ENCODE results near the gene FILIP1.

Gene FILIP1

DNA sequence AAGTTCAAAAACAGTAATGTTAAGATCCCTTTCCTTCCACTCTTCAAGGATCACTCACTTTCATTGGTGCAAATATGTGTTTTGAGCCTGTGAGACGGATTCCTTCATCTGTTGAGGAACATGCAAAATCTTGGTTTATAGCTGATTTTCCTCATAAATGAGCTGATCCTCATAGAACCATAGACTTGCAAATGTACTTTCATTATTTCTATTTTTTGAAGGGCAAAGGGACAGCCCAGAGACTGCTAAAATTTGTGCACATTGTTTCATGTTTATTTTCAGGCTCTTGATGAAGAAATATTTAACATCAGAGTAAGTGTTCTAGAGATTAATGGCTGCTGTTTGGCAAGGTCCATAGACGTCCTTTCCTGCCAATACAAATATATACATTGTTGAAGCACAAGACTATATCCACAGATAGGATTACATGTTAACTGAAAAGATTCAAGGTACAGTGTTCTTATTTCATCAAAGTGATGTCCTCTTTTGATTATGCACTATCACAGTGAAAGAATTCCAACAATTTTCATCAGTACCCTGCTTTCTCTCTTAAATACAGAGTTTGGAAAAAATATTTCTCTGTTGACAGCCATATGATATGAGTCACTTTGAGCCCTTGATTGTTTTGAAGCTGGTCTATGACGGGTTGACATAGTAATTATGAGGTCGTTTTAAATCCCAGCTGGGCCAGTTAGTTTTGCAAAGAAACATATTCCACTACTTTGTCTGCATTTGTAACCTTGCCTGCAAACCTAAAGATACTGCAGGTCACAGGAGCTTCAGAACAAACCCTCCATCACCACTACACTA lies 95.7 kb downstream of the FILIP1 start:
- DNase-seq (ENCODE audit: low spot score), result no peak
- CTCF ChIA-PET, result interaction anchor here (0.5 kb wide), 1 partner anchor 1307 kb away, joined by 3 read pairs; no protein-coding TSS in a partner anchor
- no peak for TF ChIP-seq CTCF (conservative IDR thresholded peaks at IDR 0.05; ENCODE audit: low read depth)
- no peak overlapping the region for H3K27ac ChIP-seq
- POLR2A ChIA-PET (ENCODE audit: low non-redundant PET), result no interaction called here

DNA sequence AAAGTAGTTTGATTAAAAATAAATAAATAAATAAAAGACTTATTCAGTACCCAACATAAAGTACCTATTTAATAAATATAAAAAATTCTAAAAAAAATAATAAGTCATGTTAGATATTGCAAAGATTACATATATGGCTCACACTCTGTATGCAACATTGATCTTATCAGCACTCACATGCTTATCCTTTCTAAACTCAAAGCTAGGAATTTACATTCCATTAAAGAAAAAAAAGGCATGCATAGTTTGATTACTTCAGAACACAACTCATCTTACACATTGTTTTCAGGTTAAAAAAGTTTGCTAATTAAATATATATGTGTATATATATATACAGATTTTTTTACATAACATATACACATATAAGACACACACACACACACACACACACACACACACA lies 96.4 kb downstream of the FILIP1 start:
- ChIA-PET CTCF (no interaction called here), POLR2A (ENCODE audit: low non-redundant PET) (no interaction called here)
- H3K27ac ChIP-seq, result no peak overlapping the region
- no peak for TF ChIP-seq CTCF (conservative IDR thresholded peaks at IDR 0.05; ENCODE audit: low read depth)
- no peak for DNase-seq (ENCODE audit: low spot score)

- H3K27ac ChIP-seq, result no peak overlapping the region
- TF ChIP-seq CTCF (conservative IDR thresholded peaks at IDR 0.05; ENCODE audit: low read depth), result no peak
- ChIA-PET POLR2A (ENCODE audit: low non-redundant PET) (no interaction called here), CTCF (interaction anchor here (0.6 kb wide), 1 partner anchor 42 kb away, joined by 4 read pairs; no protein-coding TSS in a partner anchor)
- DNase-seq (ENCODE audit: low spot score), result no peak
Observed at GRCh38 chr6:75396005-75396800, 97.4 kb downstream of the FILIP1 start.

- no peak for TF ChIP-seq CTCF (conservative IDR thresholded peaks at IDR 0.05; ENCODE audit: low read depth)
- DNase-seq (ENCODE audit: low spot score), result no peak
- no peak overlapping the region for H3K27ac ChIP-seq
- CTCF ChIA-PET, result no interaction called here
- POLR2A ChIA-PET (ENCODE audit: low non-redundant PET), result no interaction called here
Observed at GRCh38 chr6:75393806-75394205, 99.8 kb downstream of the FILIP1 start.

DNA sequence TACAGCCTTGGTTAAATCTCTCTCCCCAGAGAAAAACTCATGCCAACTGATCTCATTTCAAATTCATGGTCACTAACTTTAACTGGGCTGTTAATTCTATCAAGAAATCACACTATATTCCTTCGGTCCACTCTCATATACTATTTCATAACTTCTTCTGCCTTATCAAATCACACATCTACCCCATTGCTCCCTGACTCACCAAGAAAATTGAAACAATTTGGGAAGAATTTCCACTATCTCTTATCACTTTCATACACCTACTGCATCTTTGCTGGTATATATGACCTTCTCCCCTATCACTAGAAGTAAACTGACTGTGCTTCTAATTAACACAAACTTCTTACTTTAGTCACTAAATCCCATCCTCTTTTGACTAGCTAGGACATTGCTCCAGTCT lies 102.3 kb downstream of the FILIP1 start:
- POLR2A ChIA-PET (ENCODE audit: low non-redundant PET), result no interaction called here
- DNase-seq (ENCODE audit: low spot score), result no peak

More for the DNA sequence above, 102.3 kb downstream of the FILIP1 start:
- no peak overlapping the region for H3K27ac ChIP-seq
- CTCF ChIA-PET, result interaction anchor here (0.9 kb wide), 1 partner anchor 97 kb away, joined by 3 read pairs; no protein-coding TSS in a partner anchor
- TF ChIP-seq CTCF (conservative IDR thresholded peaks at IDR 0.05; ENCODE audit: low read depth), result no peak

Data from RWPE1 (cell line).